Measurements from ENCODE around the gene CUL4B. TPM values are rescaled to one million over a fixed set of nuclear protein-coding genes. Genes with fewer than 3 reads are reported as not detected.
"Not testable (repeated sequence)": the region's sequence is repeated elsewhere in the genome, so short reads cannot be mapped to it uniquely, and the experiment has no call there.

The CUL4B gene
- total RNA-seq, 1 experiment from 2014 or later, result 38.9 TPM

GRCh38 chrX:120575379-120576114 lies 14.8 kb upstream of the CUL4B start (continued):
- TF ChIP-seq MAX (CRISPR knock-in tag; IDR thresholded peaks at IDR 0.05) (peak; percentile 85), OVOL2 (CRISPR knock-in tag; IDR thresholded peaks at IDR 0.05; ENCODE audit: borderline replicate concordance) (no peak), CREM (CRISPR knock-in tag; IDR thresholded peaks at IDR 0.05) (no peak), ZNF281 (CRISPR knock-in tag; IDR thresholded peaks at IDR 0.05) (peak; percentile 77; the same call in 1 of the 2 replicates), ZNF121 (CRISPR knock-in tag; IDR thresholded peaks at IDR 0.05) (no peak), MXD4 (CRISPR knock-in tag; IDR thresholded peaks at IDR 0.05; ENCODE audit: borderline replicate concordance) (no peak), USF1 (CRISPR knock-in tag; IDR thresholded peaks at IDR 0.05) (peak; percentile 69; the same call in 1 of the 2 replicates)

GRCh38 chrX:120573806-120574205 lies 13.0 kb upstream of the CUL4B start:
- DNase-seq (ENCODE audit: low spot score); H3K4me3 Mint-ChIP-seq; POLR2A ChIA-PET; H3K27me3 Mint-ChIP-seq (ENCODE audit: low read depth); CTCF ChIA-PET; H3K36me3 Mint-ChIP-seq; ATAC-seq; H3K27ac Mint-ChIP-seq: not testable (repeated sequence)
- H3K9me3 Mint-ChIP-seq, result peaks cover 16% of the 10 kb centered on the region
- H3K4me1 Mint-ChIP-seq, result peaks cover 13% of the 10 kb centered on the region

- no peak for ATAC-seq
- no peaks in the 10 kb centered on the region for H3K36me3 Mint-ChIP-seq
- no peaks in the 10 kb centered on the region for H3K27me3 Mint-ChIP-seq (ENCODE audit: low read depth)
- H3K9me3 Mint-ChIP-seq, result 0 out of 2 replicates have a peak, but pooled peaks cover 4% of the 10 kb centered on the region
- DNase-seq (ENCODE audit: low spot score), result no peak
- CTCF ChIA-PET, result no interaction called here
- H3K4me3 Mint-ChIP-seq, result no peak overlapping the region
- POLR2A ChIA-PET, result no interaction called here
- peaks cover 6% of the 10 kb centered on the region for H3K4me1 Mint-ChIP-seq
- H3K27ac Mint-ChIP-seq, result no peak overlapping the region
- TF ChIP-seq ESRRA (CRISPR knock-in tag; IDR thresholded peaks at IDR 0.05; ENCODE audit: borderline replicate concordance) (no peak), NR3C1 (CRISPR knock-in tag; conservative IDR thresholded peaks at IDR 0.05; ENCODE audit: low read depth) (no peak), EMX1 (CRISPR knock-in tag; IDR thresholded peaks at IDR 0.05) (no peak), ZSCAN18 (CRISPR knock-in tag; IDR thresholded peaks at IDR 0.05) (no peak), TEAD4 (CRISPR knock-in tag; IDR thresholded peaks at IDR 0.05) (no peak), SMAD3 (CRISPR knock-in tag; IDR thresholded peaks at IDR 0.05; ENCODE audit: borderline replicate concordance) (no peak), PRDM15 (CRISPR knock-in tag; IDR thresholded peaks at IDR 0.05) (no peak), FOXK1 (CRISPR knock-in tag; IDR thresholded peaks at IDR 0.05) (no peak), GABPB1 (CRISPR knock-in tag; IDR thresholded peaks at IDR 0.05) (no peak), AFF4 (CRISPR knock-in tag; IDR thresholded peaks at IDR 0.05; ENCODE audit: borderline replicate concordance) (no peak), PREB (CRISPR knock-in tag; IDR thresholded peaks at IDR 0.05; ENCODE audit: borderline replicate concordance) (no peak)
Measured at GRCh38 chrX:120570011-120570600, 9.3 kb upstream of the CUL4B start.
